Chondrocyte (in vitro differentiated cells): Measurements from ENCODE around the gene ZBTB9. TPM values are rescaled to one million over a fixed set of nuclear protein-coding genes. Genes with fewer than 3 reads are reported as not detected.

Experiments
- DNase-seq: peaks from one replicate; pipeline ENCODE4 v3.0.0; 2021; ENCODE audit warnings: mixed read lengths, low spot score
- H3K27ac Mint-ChIP-seq: one replicate; pipeline ENCODE4 v1.8.0; 2021; ENCODE audit warnings: mild to moderate bottlenecking, moderate library complexity, mixed read lengths; ENCODE audit not compliant: unreplicated experiment
- H3K27me3 Mint-ChIP-seq: 2 replicates; pipeline ENCODE4 v1.8.0; 2021; ENCODE audit warnings: low read depth, mixed read lengths
- H3K36me3 Mint-ChIP-seq: 2 replicates; pipeline ENCODE4 v1.8.0; 2021; ENCODE audit warnings: low read depth, mixed read lengths
- H3K4me1 Mint-ChIP-seq: 2 replicates; pipeline ENCODE4 v1.8.0; 2021; ENCODE audit warnings: low read depth, mild to moderate bottlenecking, mixed read lengths
- H3K4me3 Mint-ChIP-seq: one replicate; pipeline ENCODE4 v1.8.0; 2021; ENCODE audit warnings: mild to moderate bottlenecking, moderate library complexity, mixed read lengths; ENCODE audit not compliant: unreplicated experiment
- H3K9me3 Mint-ChIP-seq: 2 replicates; pipeline ENCODE4 v1.8.0; 2021; ENCODE audit warnings: low read depth, mixed read lengths
- total RNA-seq: library from RNA; stranded (reverse); gene quantifications from 3 replicates; pipeline ENCODE4 v1.2.1, GENCODE V29; 2021
- TF ChIP-seq, protein P1 (sequence below): fragments of 200-600 bp; sonication (generic); IDR thresholded peaks from 2 replicates; pipeline ENCODE4 v1.5.0; 2021; ENCODE audit warnings: antibody characterized with exemption, mild to moderate bottlenecking, moderate library complexity

Gene ZBTB9
- total RNA-seq, 1 donor from 2014 or later, result 7.1 TPM

DNA sequence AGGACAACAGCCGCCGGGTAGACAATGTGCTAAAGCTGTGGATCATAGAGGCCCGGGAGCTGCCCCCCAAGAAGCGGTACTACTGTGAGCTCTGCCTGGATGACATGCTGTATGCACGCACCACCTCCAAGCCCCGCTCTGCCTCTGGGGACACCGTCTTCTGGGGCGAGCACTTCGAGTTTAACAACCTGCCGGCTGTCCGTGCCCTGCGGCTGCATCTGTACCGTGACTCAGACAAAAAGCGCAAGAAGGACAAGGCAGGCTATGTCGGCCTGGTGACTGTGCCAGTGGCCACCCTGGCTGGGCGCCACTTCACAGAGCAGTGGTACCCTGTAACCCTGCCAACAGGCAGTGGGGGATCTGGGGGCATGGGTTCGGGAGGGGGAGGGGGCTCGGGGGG, 16.7 kb upstream of the ZBTB9 start:
- TF ChIP-seq, protein P1, sequence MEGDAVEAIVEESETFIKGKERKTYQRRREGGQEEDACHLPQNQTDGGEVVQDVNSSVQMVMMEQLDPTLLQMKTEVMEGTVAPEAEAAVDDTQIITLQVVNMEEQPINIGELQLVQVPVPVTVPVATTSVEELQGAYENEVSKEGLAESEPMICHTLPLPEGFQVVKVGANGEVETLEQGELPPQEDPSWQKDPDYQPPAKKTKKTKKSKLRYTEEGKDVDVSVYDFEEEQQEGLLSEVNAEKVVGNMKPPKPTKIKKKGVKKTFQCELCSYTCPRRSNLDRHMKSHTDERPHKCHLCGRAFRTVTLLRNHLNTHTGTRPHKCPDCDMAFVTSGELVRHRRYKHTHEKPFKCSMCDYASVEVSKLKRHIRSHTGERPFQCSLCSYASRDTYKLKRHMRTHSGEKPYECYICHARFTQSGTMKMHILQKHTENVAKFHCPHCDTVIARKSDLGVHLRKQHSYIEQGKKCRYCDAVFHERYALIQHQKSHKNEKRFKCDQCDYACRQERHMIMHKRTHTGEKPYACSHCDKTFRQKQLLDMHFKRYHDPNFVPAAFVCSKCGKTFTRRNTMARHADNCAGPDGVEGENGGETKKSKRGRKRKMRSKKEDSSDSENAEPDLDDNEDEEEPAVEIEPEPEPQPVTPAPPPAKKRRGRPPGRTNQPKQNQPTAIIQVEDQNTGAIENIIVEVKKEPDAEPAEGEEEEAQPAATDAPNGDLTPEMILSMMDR, result no peak
- H3K4me3 Mint-ChIP-seq, result no peak overlapping the region
- no peaks in the 10 kb centered on the region for H3K27me3 Mint-ChIP-seq
- no peak for DNase-seq
- H3K9me3 Mint-ChIP-seq, result no peaks in the 10 kb centered on the region
- H3K36me3 Mint-ChIP-seq, result peaks cover 48% of the 10 kb centered on the region
- H3K4me1 Mint-ChIP-seq, result peaks cover 15% of the 10 kb centered on the region
- H3K27ac Mint-ChIP-seq, result no peak overlapping the region

DNA sequence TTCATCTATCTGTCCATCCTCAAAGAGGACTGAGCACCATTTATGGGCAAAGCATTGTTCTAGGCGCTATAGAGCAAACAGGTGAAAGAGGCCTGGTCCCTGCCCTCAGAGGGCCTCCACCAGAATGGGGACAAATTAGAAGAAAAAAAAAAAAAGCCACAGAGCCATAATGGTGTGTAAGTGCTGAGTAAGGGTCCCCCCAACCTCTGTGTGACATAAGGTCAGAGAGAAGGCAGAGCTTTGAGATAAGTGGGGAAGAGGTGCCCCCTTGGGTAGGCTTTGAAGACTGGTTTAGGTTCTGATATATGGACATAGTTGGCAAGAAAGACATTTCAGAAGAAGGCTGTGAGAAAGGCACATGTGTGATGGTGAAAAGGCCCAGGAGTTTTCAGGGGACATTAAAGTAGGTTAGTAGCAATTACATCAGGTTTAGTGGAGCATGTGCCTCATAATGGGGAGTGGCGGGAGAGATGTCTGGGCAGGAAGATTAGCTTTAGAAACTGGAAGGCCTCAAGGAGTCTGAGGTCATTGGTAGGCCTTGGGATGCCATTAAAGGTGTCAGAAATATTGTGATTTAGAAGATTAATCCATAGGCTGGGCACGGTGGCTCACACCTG, 15.3 kb upstream of the ZBTB9 start:
- no peak overlapping the region for H3K4me3 Mint-ChIP-seq
- peaks cover 43% of the 10 kb centered on the region for H3K36me3 Mint-ChIP-seq
- DNase-seq, result no peak

GRCh38 chr6:33439956-33440648, 14.3 kb upstream of the ZBTB9 start:
- DNase-seq, result no peak
- no peaks in the 10 kb centered on the region for H3K4me1 Mint-ChIP-seq
- peaks cover 45% of the 10 kb centered on the region for H3K36me3 Mint-ChIP-seq
- H3K27ac Mint-ChIP-seq, result peak overlapping the region; percentile 49
- no peaks in the 10 kb centered on the region for H3K9me3 Mint-ChIP-seq
- TF ChIP-seq, protein P1, result no peak
- H3K4me3 Mint-ChIP-seq, result no peak overlapping the region
- no peaks in the 10 kb centered on the region for H3K27me3 Mint-ChIP-seq

More for the DNA sequence above, 15.3 kb upstream of the ZBTB9 start:
- Mint-ChIP-seq H3K27ac (no peak overlapping the region), H3K9me3 (no peaks in the 10 kb centered on the region), H3K27me3 (no peaks in the 10 kb centered on the region), H3K4me1 (peaks cover 2% of the 10 kb centered on the region)
- TF ChIP-seq, protein P1, result no peak

DNA sequence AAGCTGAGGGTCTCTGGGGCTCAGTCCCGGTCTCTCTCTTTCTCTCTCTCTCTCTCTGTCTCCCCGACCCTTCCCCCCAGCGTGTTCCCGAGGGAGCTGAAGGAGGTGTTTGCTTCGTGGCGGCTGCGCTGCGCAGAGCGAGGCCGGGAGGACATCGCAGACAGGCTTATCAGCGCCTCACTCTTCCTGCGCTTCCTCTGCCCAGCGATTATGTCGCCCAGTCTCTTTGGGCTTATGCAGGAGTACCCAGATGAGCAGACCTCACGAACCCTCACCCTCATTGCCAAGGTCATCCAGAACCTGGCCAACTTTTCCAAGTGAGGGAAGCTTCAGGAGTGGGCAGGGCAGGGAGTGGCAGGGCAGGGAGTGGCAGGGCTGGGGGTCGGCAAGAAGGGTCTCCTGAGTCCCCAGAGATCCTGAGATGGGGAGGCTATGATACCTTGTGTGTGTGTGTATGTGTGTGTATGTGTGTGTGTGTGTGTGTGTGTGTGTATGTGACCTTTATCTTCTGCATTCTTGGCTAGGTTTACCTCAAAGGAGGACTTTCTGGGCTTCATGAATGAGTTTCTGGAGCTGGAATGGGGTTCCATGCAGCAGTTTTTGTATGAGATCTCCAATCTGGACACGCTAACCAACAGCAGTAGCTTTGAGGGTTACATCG, 13.6 kb upstream of the ZBTB9 start:
- TF ChIP-seq, protein P1, result no peak
- H3K36me3 Mint-ChIP-seq, result peaks cover 40% of the 10 kb centered on the region

DNA sequence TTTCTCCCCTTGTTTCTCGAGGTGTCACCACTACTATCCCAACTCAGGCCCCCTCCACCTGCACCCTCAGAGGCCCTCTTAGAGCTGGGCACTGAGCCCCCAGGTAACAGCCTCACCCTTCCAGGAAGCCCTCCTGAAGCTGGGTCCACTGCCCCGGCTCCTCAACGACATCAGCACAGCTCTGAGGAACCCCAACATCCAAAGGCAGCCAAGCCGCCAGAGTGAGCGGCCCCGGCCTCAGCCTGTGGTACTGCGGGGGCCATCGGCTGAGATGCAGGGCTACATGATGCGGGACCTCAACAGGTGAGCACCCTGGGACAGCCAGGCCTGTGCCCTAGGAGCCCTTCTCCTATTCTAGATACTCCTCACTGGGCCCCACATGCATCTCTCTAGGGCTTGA, 12.9 kb upstream of the ZBTB9 start:
- TF ChIP-seq, protein P1, result no peak
- H3K27ac Mint-ChIP-seq, result no peak overlapping the region
- DNase-seq, result no peak
- H3K4me3 Mint-ChIP-seq, result no peak overlapping the region
- H3K4me1 Mint-ChIP-seq, result no peaks in the 10 kb centered on the region
- no peaks in the 10 kb centered on the region for H3K27me3 Mint-ChIP-seq
- peaks cover 41% of the 10 kb centered on the region for H3K36me3 Mint-ChIP-seq
- no peaks in the 10 kb centered on the region for H3K9me3 Mint-ChIP-seq

More for the DNA sequence above, 13.6 kb upstream of the ZBTB9 start:
- H3K4me1 Mint-ChIP-seq, result no peaks in the 10 kb centered on the region
- H3K27me3 Mint-ChIP-seq, result no peaks in the 10 kb centered on the region
- no peak overlapping the region for H3K27ac Mint-ChIP-seq
- no peak overlapping the region for H3K4me3 Mint-ChIP-seq
- no peak for DNase-seq
- H3K9me3 Mint-ChIP-seq, result no peaks in the 10 kb centered on the region
